Measurements from ENCODE around the gene DDAH1.

DNA sequence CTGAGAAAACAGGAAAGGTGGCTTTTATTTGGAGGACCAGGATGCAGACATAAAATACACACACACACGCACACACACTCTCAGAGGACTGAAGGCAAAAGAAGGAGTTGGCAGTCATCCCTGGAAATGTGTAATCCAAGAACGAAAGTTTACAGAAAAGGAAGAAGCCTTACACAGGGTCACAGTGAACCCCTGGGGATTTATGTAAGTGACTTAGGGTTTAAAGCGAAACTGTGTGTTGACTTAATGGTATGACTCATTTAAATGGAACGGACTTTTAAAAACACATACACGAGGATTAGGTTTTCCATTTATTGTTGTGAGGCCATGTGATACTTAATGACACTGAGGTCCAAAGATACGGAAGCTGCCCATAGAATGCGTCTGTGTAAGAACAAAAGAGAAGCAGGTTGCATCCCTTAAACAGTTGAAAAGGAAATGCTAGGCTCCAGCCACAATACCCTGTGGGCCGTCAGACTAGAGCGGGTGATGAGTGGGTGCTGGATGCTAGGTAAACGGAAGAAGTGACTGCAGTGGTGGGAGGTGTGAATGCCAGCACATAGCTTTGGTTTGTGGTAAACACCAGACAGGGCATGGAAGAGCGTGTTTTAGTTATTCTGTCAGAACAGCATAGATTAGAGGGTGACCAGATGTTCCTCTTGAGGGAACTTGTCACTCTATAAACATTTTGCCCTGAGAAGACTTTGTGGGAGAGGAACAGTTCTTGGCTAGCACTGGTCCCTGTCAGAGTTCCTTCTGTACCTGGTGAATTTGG, 166.9 kb downstream of the DDAH1 start:
- TF ChIP-seq NANOG (IDR thresholded peaks at IDR 0.05; ENCODE audit: borderline replicate concordance) (no peak), JUNB (IDR thresholded peaks at IDR 0.05; ENCODE audit: unreplicated experiment) (no peak), EZH2phosphoT487 (IDR thresholded peaks at IDR 0.05; ENCODE audit: unreplicated experiment) (no peak), POLR2AphosphoS5 (IDR thresholded peaks at IDR 0.05; ENCODE audit: low read depth) (no peak), ZNF114 (CRISPR knock-in tag; IDR thresholded peaks at IDR 0.05) (no peak), EZH2 (IDR thresholded peaks at IDR 0.05; ENCODE audit: low read depth, unreplicated experiment) (no peak), CREB1 (CRISPR knock-in tag; IDR thresholded peaks at IDR 0.05; ENCODE audit: low read depth) (no peak), STAT1 (IDR thresholded peaks at IDR 0.05; ENCODE audit: unreplicated experiment) (no peak)
- TF ChIP-seq, protein P1, sequence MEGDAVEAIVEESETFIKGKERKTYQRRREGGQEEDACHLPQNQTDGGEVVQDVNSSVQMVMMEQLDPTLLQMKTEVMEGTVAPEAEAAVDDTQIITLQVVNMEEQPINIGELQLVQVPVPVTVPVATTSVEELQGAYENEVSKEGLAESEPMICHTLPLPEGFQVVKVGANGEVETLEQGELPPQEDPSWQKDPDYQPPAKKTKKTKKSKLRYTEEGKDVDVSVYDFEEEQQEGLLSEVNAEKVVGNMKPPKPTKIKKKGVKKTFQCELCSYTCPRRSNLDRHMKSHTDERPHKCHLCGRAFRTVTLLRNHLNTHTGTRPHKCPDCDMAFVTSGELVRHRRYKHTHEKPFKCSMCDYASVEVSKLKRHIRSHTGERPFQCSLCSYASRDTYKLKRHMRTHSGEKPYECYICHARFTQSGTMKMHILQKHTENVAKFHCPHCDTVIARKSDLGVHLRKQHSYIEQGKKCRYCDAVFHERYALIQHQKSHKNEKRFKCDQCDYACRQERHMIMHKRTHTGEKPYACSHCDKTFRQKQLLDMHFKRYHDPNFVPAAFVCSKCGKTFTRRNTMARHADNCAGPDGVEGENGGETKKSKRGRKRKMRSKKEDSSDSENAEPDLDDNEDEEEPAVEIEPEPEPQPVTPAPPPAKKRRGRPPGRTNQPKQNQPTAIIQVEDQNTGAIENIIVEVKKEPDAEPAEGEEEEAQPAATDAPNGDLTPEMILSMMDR (conservative IDR thresholded peaks at IDR 0.05; ENCODE audit: low read depth in 2 of 2), result no peak
- TF ChIP-seq, protein P2, sequence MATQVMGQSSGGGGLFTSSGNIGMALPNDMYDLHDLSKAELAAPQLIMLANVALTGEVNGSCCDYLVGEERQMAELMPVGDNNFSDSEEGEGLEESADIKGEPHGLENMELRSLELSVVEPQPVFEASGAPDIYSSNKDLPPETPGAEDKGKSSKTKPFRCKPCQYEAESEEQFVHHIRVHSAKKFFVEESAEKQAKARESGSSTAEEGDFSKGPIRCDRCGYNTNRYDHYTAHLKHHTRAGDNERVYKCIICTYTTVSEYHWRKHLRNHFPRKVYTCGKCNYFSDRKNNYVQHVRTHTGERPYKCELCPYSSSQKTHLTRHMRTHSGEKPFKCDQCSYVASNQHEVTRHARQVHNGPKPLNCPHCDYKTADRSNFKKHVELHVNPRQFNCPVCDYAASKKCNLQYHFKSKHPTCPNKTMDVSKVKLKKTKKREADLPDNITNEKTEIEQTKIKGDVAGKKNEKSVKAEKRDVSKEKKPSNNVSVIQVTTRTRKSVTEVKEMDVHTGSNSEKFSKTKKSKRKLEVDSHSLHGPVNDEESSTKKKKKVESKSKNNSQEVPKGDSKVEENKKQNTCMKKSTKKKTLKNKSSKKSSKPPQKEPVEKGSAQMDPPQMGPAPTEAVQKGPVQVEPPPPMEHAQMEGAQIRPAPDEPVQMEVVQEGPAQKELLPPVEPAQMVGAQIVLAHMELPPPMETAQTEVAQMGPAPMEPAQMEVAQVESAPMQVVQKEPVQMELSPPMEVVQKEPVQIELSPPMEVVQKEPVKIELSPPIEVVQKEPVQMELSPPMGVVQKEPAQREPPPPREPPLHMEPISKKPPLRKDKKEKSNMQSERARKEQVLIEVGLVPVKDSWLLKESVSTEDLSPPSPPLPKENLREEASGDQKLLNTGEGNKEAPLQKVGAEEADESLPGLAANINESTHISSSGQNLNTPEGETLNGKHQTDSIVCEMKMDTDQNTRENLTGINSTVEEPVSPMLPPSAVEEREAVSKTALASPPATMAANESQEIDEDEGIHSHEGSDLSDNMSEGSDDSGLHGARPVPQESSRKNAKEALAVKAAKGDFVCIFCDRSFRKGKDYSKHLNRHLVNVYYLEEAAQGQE (IDR thresholded peaks at IDR 0.05; ENCODE audit: unreplicated experiment), result no peak
- TF ChIP-seq, protein P3, sequence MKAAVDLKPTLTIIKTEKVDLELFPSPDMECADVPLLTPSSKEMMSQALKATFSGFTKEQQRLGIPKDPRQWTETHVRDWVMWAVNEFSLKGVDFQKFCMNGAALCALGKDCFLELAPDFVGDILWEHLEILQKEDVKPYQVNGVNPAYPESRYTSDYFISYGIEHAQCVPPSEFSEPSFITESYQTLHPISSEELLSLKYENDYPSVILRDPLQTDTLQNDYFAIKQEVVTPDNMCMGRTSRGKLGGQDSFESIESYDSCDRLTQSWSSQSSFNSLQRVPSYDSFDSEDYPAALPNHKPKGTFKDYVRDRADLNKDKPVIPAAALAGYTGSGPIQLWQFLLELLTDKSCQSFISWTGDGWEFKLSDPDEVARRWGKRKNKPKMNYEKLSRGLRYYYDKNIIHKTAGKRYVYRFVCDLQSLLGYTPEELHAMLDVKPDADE (IDR thresholded peaks at IDR 0.05), result no peak

All from GM23338 (cell line).